Measurements from ENCODE around the gene RGS3.

Gene RGS3

GRCh38 chr9:113526841-113527240 is 63.3 kb downstream of the RGS3 start:
- ATAC-seq, result no peak
- TF ChIP-seq ZFP30 (CRISPR knock-in tag; IDR thresholded peaks at IDR 0.05), result no peak
- TF ChIP-seq ESRRG (CRISPR knock-in tag; IDR thresholded peaks at IDR 0.05), result no peak
- no peak for TF ChIP-seq POU6F1 (CRISPR knock-in tag; IDR thresholded peaks at IDR 0.05; ENCODE audit: borderline replicate concordance, low read depth)
- TF ChIP-seq PPARA (CRISPR knock-in tag; IDR thresholded peaks at IDR 0.05; ENCODE audit: borderline replicate concordance), result no peak

GRCh38 chr9:113528088-113528487 is 64.6 kb downstream of the RGS3 start:
- ATAC-seq, result no peak
- TF ChIP-seq TCF4 (CRISPR knock-in tag; IDR thresholded peaks at IDR 0.05; ENCODE audit: borderline replicate concordance) (no peak), ESRRG (CRISPR knock-in tag; IDR thresholded peaks at IDR 0.05) (no peak), PPARA (CRISPR knock-in tag; IDR thresholded peaks at IDR 0.05; ENCODE audit: borderline replicate concordance) (no peak), TOX (CRISPR knock-in tag; IDR thresholded peaks at IDR 0.05; ENCODE audit: borderline replicate concordance) (no peak), TSHZ2 (CRISPR knock-in tag; IDR thresholded peaks at IDR 0.05) (no peak), ZNF70 (CRISPR knock-in tag; IDR thresholded peaks at IDR 0.05) (no peak), ISL1 (CRISPR knock-in tag; IDR thresholded peaks at IDR 0.05) (no peak), RARB (CRISPR knock-in tag; IDR thresholded peaks at IDR 0.05) (no peak), ZFP3 (CRISPR knock-in tag; IDR thresholded peaks at IDR 0.05) (no peak), CSDC2 (CRISPR knock-in tag; IDR thresholded peaks at IDR 0.05) (no peak), ZFP30 (CRISPR knock-in tag; IDR thresholded peaks at IDR 0.05) (no peak), ZNF565 (CRISPR knock-in tag; conservative IDR thresholded peaks at IDR 0.05; ENCODE audit: low read depth) (no peak), SNAI2 (CRISPR knock-in tag; IDR thresholded peaks at IDR 0.05) (no peak), ARNTL (CRISPR knock-in tag; IDR thresholded peaks at IDR 0.05; ENCODE audit: borderline replicate concordance, low read depth) (no peak), ZNF8 (CRISPR knock-in tag; IDR thresholded peaks at IDR 0.05) (no peak), POU6F1 (CRISPR knock-in tag; IDR thresholded peaks at IDR 0.05; ENCODE audit: borderline replicate concordance, low read depth) (no peak)
- TF ChIP-seq, protein P1, sequence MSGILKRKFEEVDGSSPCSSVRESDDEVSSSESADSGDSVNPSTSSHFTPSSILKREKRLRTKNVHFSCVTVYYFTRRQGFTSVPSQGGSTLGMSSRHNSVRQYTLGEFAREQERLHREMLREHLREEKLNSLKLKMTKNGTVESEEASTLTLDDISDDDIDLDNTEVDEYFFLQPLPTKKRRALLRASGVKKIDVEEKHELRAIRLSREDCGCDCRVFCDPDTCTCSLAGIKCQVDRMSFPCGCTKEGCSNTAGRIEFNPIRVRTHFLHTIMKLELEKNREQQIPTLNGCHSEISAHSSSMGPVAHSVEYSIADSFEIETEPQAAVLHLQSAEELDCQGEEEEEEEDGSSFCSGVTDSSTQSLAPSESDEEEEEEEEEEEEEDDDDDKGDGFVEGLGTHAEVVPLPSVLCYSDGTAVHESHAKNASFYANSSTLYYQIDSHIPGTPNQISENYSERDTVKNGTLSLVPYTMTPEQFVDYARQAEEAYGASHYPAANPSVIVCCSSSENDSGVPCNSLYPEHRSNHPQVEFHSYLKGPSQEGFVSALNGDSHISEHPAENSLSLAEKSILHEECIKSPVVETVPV (CRISPR knock-in tag; IDR thresholded peaks at IDR 0.05), result no peak

DNA sequence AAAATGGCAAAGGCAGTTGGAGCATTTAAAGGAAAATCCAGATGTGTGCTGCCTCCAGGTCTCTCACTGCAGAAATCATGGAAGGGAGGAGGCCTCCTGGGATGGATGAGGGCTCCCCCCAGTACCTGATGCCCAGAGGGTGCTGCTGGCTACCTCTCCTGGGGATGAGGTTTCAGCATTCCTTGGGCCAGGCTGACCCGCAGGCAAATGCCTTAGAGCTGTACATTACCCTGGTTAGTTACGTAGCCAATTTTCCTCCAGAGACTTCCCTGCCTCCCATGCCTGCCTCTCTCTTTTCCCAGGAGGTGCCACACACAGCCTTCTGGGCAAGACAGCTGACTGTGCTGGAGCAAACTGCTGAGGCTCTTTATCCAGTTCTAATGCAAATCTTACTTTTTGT is 65.3 kb downstream of the RGS3 start:
- no peak for TF ChIP-seq TCF4 (CRISPR knock-in tag; IDR thresholded peaks at IDR 0.05; ENCODE audit: borderline replicate concordance)
- no peak for TF ChIP-seq TSHZ2 (CRISPR knock-in tag; IDR thresholded peaks at IDR 0.05)
- TF ChIP-seq SNAI2 (CRISPR knock-in tag; IDR thresholded peaks at IDR 0.05), result no peak
- TF ChIP-seq ARNTL (CRISPR knock-in tag; IDR thresholded peaks at IDR 0.05; ENCODE audit: borderline replicate concordance, low read depth), result no peak
- no peak for TF ChIP-seq PPARA (CRISPR knock-in tag; IDR thresholded peaks at IDR 0.05; ENCODE audit: borderline replicate concordance)
- no peak for ATAC-seq
